K562 (cell line): Measurements from ENCODE around the gene MYL5. TPM values are rescaled to one million over a fixed set of nuclear protein-coding genes. Genes with fewer than 3 reads are reported as not detected.

Experiments
- ADNP ChIP-seq: fragments of 200-800 bp; sonication (Bioruptor generic); IDR thresholded peaks from 2 replicates; pipeline ENCODE4 v1.6.1; 2016; ENCODE audit warnings: missing genetic modification characterization, missing compliant biosample characterization
- DDX20 ChIP-seq: fragments of 450-650 bp; IDR thresholded peaks from 2 replicates; pipeline ENCODE4 v1.6.1; 2016; ENCODE audit warnings: missing genetic modification characterization, low read depth, mild to moderate bottlenecking, missing compliant biosample characterization, moderate library complexity
- ELF4 ChIP-seq: fragments of 450-650 bp; formaldehyde crosslinking; IDR thresholded peaks from 2 replicates; pipeline ENCODE4 v1.4.0; 2022; ENCODE audit warnings: missing genetic modification characterization
- HNRNPL ChIP-seq: fragments of 200-400 bp; formaldehyde crosslinking; IDR thresholded peaks from 2 replicates; pipeline ENCODE4 v1.6.1; 2017; ENCODE audit warnings: low read depth, mild to moderate bottlenecking, low read length
- ILK ChIP-seq: fragments of 450-650 bp; IDR thresholded peaks from 2 replicates; pipeline ENCODE4 v1.6.1; 2016; ENCODE audit warnings: missing genetic modification characterization, low read depth, mild to moderate bottlenecking, missing compliant biosample characterization, moderate library complexity, borderline replicate concordance
- LARP7 ChIP-seq: fragments of 450-650 bp; IDR thresholded peaks from 2 replicates; pipeline ENCODE4 v1.6.1; 2016
- MAFF ChIP-seq: IDR thresholded peaks from 2 replicates; pipeline ENCODE4 v1.6.1; 2012; ENCODE audit warnings: low read length, improper control_type of control experiment
- MAFK ChIP-seq: IDR thresholded peaks from 2 replicates; pipeline ENCODE4 v1.6.1; 2011; ENCODE audit warnings: low read length, improper control_type of control experiment
- MECOM ChIP-seq: fragments of 250-450 bp; sonication (Bioruptor Pico); IDR thresholded peaks from 2 replicates; pipeline ENCODE4 v1.8.0; 2022; ENCODE audit warnings: inconsistent platforms
- MLX ChIP-seq, 2 experiments: fragments of 450-650 bp in 1 of 2; sonication (generic) in 1 of 2; formaldehyde crosslinking; conservative IDR thresholded peaks; 2 replicates each; pipeline versions ENCODE4 v1.4.0 to v1.8.1; 2020 to 2022; ENCODE audit warnings: mild to moderate bottlenecking in 1 of 2, missing genetic modification reagents in 1 of 2
- RUNX1 ChIP-seq: sonication (generic); IDR thresholded peaks from 2 replicates; pipeline ENCODE4 v1.6.1; 2016; ENCODE audit warnings: antibody characterized with exemption, low read depth
- SETDB1 ChIP-seq: IDR thresholded peaks from one replicate; pipeline ENCODE4 v1.6.1; 2012; ENCODE audit warnings: low read length, control low read depth, inconsistent platforms
- TAF9B ChIP-seq: fragments of 450-650 bp; IDR thresholded peaks from 2 replicates; pipeline ENCODE4 v1.6.1; 2018; ENCODE audit warnings: mild to moderate bottlenecking; ENCODE audit not compliant: partially characterized antibody
- TCF7L2 ChIP-seq: fragments of 150-350 bp; IDR thresholded peaks from 2 replicates; pipeline ENCODE4 v1.6.1; 2016; ENCODE audit warnings: low read depth, mild to moderate bottlenecking, low read length, moderate library complexity
- TCFL5 ChIP-seq: fragments of 250-450 bp; sonication (Bioruptor Pico); conservative IDR thresholded peaks from 2 replicates; pipeline ENCODE4 v1.6.1; 2021; ENCODE audit warnings: mild to moderate bottlenecking, moderate library complexity, matching md5 sums
- ZKSCAN3 ChIP-seq: fragments of 250-450 bp; sonication (Bioruptor Pico); IDR thresholded peaks from 2 replicates; pipeline ENCODE4 v1.4.0; 2020
- ZNF146 ChIP-seq: IDR thresholded peaks from one replicate; pipeline ENCODE4 v1.6.1; 2018; ENCODE audit warnings: missing compliant biosample characterization; ENCODE audit not compliant: unreplicated experiment
- ZNF217 ChIP-seq: sonication (generic); formaldehyde crosslinking; IDR thresholded peaks from 2 replicates; pipeline ENCODE4 v1.8.0; 2022; ENCODE audit warnings: mild to moderate bottlenecking, missing genetic modification reagents
- ZNF24 ChIP-seq: fragments of 450-650 bp; IDR thresholded peaks from 2 replicates; pipeline ENCODE4 v1.6.1; 2016
- ZNF41 ChIP-seq: fragments of 250-450 bp; sonication (Bioruptor Pico); conservative IDR thresholded peaks from 2 replicates; pipeline ENCODE4 v1.4.0; 2020; ENCODE audit warnings: mild to moderate bottlenecking
- ZNF507 ChIP-seq: conservative IDR thresholded peaks from 2 replicates; pipeline ENCODE4 v1.6.1; 2017; ENCODE audit warnings: missing genetic modification characterization, missing compliant biosample characterization
- ZNF609 ChIP-seq: sonication (generic); formaldehyde crosslinking; IDR thresholded peaks from 2 replicates; pipeline ENCODE4 v1.8.1; 2023; ENCODE audit warnings: missing genetic modification reagents, mild to moderate bottlenecking, borderline replicate concordance
- ZNF699 ChIP-seq: fragments of 250-450 bp; sonication (Bioruptor Pico); IDR thresholded peaks from 2 replicates; pipeline ENCODE4 v1.8.0; 2021; ENCODE audit warnings: mild to moderate bottlenecking, moderate library complexity; ENCODE audit not compliant: insufficient replicate concordance
- ZNF764 ChIP-seq: fragments of 250-450 bp; sonication (Bioruptor Pico); IDR thresholded peaks from 2 replicates; pipeline ENCODE4 v1.4.0; 2020; ENCODE audit warnings: low read depth, mild to moderate bottlenecking, moderate library complexity
- ZNF785 ChIP-seq: fragments of 250-450 bp; sonication (Bioruptor Pico); IDR thresholded peaks from 2 replicates; pipeline ENCODE4 v1.4.0; 2020; ENCODE audit warnings: mild to moderate bottlenecking
- polyA plus RNA-seq, 8 experiments: library from polyadenylated mRNA; depleted of rRNA in 4 of 8; stranded (reverse) in 5 of 8; unstranded in 3 of 8; fragments of >200 nt; fragmentation: Nextera tagmentation in 2 of 8; fragmentation: Illumina TruSeq in 1 of 8; extraction: Ambion mirVana in 2 of 8; extraction: Trizol in 1 of 8; gene quantifications; 2 replicates each; pipeline versions ENCODE4 v1.2.1 to v1.2.3, GENCODE V29; 2011 to 2014; ENCODE audit warnings: inconsistent platforms in 1 of 8, missing spikeins in 1 of 8
- total RNA-seq, 7 experiments: library from RNA; depleted of rRNA in 6 of 7; stranded (reverse); fragments of >200 nt in 6 of 7; fragmentation: Illumina TruSeq in 2 of 7; extraction: Trizol in 2 of 7; gene quantifications; 2 replicates each; pipeline versions ENCODE4 v1.2.1 to v1.2.3, GENCODE V29; 2011 to 2021; ENCODE audit warnings: low replicate concordance in 1 of 7

MYL5 gene
- total and polyA plus RNA-seq, 9 of the 15 experiments (the other 6 are each of a cell fraction or from before 2014, with no cell fraction given): 1.4 to 10.0 (median 4.1) TPM

GRCh38 chr4:674172-675035, at the start of gene MYL5, which contains the start of gene ATP5ME (continued):
- no peak for TF ChIP-seq HNRNPL
- no peak for TF ChIP-seq ZNF41 (CRISPR knock-in tag)
- TF ChIP-seq SETDB1: peak; percentile 83
- TF ChIP-seq TAF9B: no peak
- TF ChIP-seq RUNX1: no peak
- no peak for TF ChIP-seq ZNF764
- TF ChIP-seq TCF7L2: no peak
- no peak for TF ChIP-seq ZNF507 (tag)
- no peak for TF ChIP-seq ZNF785 (CRISPR knock-in tag)
- TF ChIP-seq ZNF24: no peak
- no peak for TF ChIP-seq ZNF217 (CRISPR knock-in tag)
- no peak for TF ChIP-seq ZNF609 (CRISPR knock-in tag)
- peak; percentile 26; the same call in 1 of the 2 replicates for TF ChIP-seq MAFK
- no peak for TF ChIP-seq MECOM
- no peak for TF ChIP-seq ADNP
- TF ChIP-seq LARP7: no peak
- no peak for TF ChIP-seq ZNF146 (CRISPR knock-in tag)
- no peak for TF ChIP-seq ZKSCAN3 (CRISPR knock-in tag)
- TF ChIP-seq ILK: no peak
- no peak for TF ChIP-seq MAFF
- no peak for TF ChIP-seq TCFL5 (CRISPR knock-in tag)
- TF ChIP-seq DDX20 (tag): no peak
- no peak for TF ChIP-seq MLX (CRISPR knock-in tag; conservative IDR thresholded peaks at IDR 0.05)
- no peak for TF ChIP-seq ELF4 (CRISPR knock-in tag)
- TF ChIP-seq ZNF699 (CRISPR knock-in tag): no peak
